PC-3 (cell line): ENCODE data around the gene ODAD2. TPM values are rescaled to one million over a fixed set of nuclear protein-coding genes. Genes with fewer than 3 reads are reported as not detected.
A peak's percentile ranks its signal among the peaks of the same experiment; 100 is the strongest.
"Not testable (repeated sequence)": the region's sequence is repeated elsewhere in the genome, so short reads cannot be mapped to it uniquely, and the experiment has no call there.

Experiments
- ATAC-seq: fragments of 200-7000 bp; cut with Tn5 transposase; 2 replicates; pipeline ENCODE4 v1.9.1; 2020; ENCODE audit warnings: mild to moderate bottlenecking, moderate library complexity
- BruUV-seq: library from RNA; stranded (reverse); fragments of 400-500 nt; replicated peaks from 2 replicates; lab custom pipeline; 2021; lab: Mats Ljungman, UMichigan
- CTCF ChIA-PET: fragments of 300-600 bp; sonication (Branson Sonifier 250); formaldehyde crosslinking; loops from one replicate; lab custom pipeline; 2022; ENCODE audit warnings: antibody characterized with exemption; lab: Charles Lee
- POLR2A ChIA-PET: fragments of 300-600 bp; sonication (Branson Sonifier 250); formaldehyde crosslinking; loops from one replicate; lab custom pipeline; 2022; ENCODE audit warnings: antibody characterized with exemption; ENCODE audit not compliant: unreplicated experiment; lab: Charles Lee
- DNase-seq: peaks from one replicate; pipeline ENCODE4 v3.0.0-alpha.2; 2015
- H2AFZ ChIP-seq: fragments of 300-600 bp; sonication (generic); 2 replicates; pipeline ENCODE4 v1.6.0; 2016; ENCODE audit warnings: antibody characterized with exemption, low read length
- H3F3A ChIP-seq: fragments of 300-600 bp; sonication (generic); one replicate; pipeline ENCODE4 v1.6.0; 2017; ENCODE audit warnings: antibody characterized with exemption, low read length, control low read depth, mild to moderate bottlenecking; ENCODE audit not compliant: unreplicated experiment
- H3K27ac ChIP-seq: fragments of 300-600 bp; sonication (generic); 2 replicates; pipeline ENCODE4 v1.5.1; 2016; ENCODE audit warnings: mild to moderate bottlenecking, low read length
- H3K27me3 ChIP-seq: fragments of 300-600 bp; sonication (generic); 2 replicates; pipeline ENCODE4 v1.6.1; 2016; ENCODE audit warnings: low read length, mixed read lengths
- H3K36me3 ChIP-seq: fragments of 300-600 bp; sonication (generic); 2 replicates; pipeline ENCODE4 v1.6.1; 2016; ENCODE audit warnings: low read depth, mixed run types, low read length, mixed read lengths
- H3K4me1 ChIP-seq: fragments of 300-600 bp; sonication (generic); 2 replicates; pipeline ENCODE4 v1.5.1; 2016; ENCODE audit warnings: low read length; ENCODE audit not compliant: insufficient read depth
- H3K4me2 ChIP-seq: fragments of 300-600 bp; sonication (generic); 2 replicates; pipeline ENCODE4 v1.6.0; 2016; ENCODE audit warnings: low read length
- H3K4me3 ChIP-seq: fragments of 300-600 bp; sonication (generic); 2 replicates; pipeline ENCODE4 v1.5.1; 2016; ENCODE audit warnings: mild to moderate bottlenecking, low read length, mixed read lengths
- H3K79me2 ChIP-seq: fragments of 300-600 bp; sonication (generic); 2 replicates; pipeline ENCODE4 v1.6.1; 2017; ENCODE audit warnings: low read length, mixed read lengths
- H3K9ac ChIP-seq: fragments of 300-600 bp; sonication (generic); 2 replicates; pipeline ENCODE4 v1.6.0; 2016; ENCODE audit warnings: mild to moderate bottlenecking, low read length
- H3K9me2 ChIP-seq: fragments of 300-600 bp; sonication (generic); replicated peaks from 2 replicates; pipeline ENCODE4 v1.6.1; 2016; ENCODE audit warnings: mixed run types, low read length, mixed read lengths
- H3K9me3 ChIP-seq: fragments of 300-600 bp; sonication (generic); 2 replicates; pipeline ENCODE4 v1.6.1; 2016; ENCODE audit warnings: low read length, mixed read lengths
- H4K20me1 ChIP-seq: fragments of 300-600 bp; sonication (generic); 2 replicates; pipeline ENCODE4 v1.6.1; 2016; ENCODE audit warnings: low read length, mixed read lengths
- CTCF ChIP-seq: fragments of 300-600 bp; sonication (generic); conservative IDR thresholded peaks from 2 replicates; pipeline ENCODE4 v1.5.1; 2017; ENCODE audit warnings: antibody characterized with exemption, low read depth, mild to moderate bottlenecking, low read length
- EZH2 ChIP-seq: fragments of 300-600 bp; sonication (generic); IDR thresholded peaks from one replicate; pipeline ENCODE4 v1.6.1; 2017; ENCODE audit warnings: antibody characterized with exemption, mild to moderate bottlenecking, low read length; ENCODE audit not compliant: unreplicated experiment
- EZH2phosphoT487 ChIP-seq: fragments of 300-600 bp; sonication (generic); IDR thresholded peaks from 2 replicates; pipeline ENCODE4 v1.6.1; 2018; ENCODE audit warnings: mild to moderate bottlenecking, antibody characterized with exemption, low read length, borderline replicate concordance
- intact Hi-C: fragments of 100-400 bp; cut with micrococcal nuclease; formaldehyde crosslinking; loops from 2 replicates; pipeline ENCODE4 v1.9.0; 2023
- total RNA-seq: library from RNA; depleted of rRNA; stranded (reverse); fragments of >200 nt; gene quantifications from 2 replicates; pipeline ENCODE4 v1.2.3, GENCODE V29; 2014

Gene ODAD2
- total RNA-seq, 1 experiment from 2014 or later = 2.1 TPM

- Histone ChIP-seq H3K4me3 (no peak overlapping the region), H3K79me2 (no peaks in the 10 kb centered on the region), H3K9ac (no peak overlapping the region), H3K27ac (no peak overlapping the region), H3K4me1 (no peaks in the 10 kb centered on the region), H4K20me1 (no peaks in the 10 kb centered on the region), H3K9me3 (no peaks in the 10 kb centered on the region), H3K36me3 (no peaks in the 10 kb centered on the region), H3K27me3 (no peaks in the 10 kb centered on the region), H3K9me2 (no peaks in the 10 kb centered on the region), H3F3A (no peaks in the 10 kb centered on the region), H2AFZ (no peak overlapping the region), H3K4me2 (no peak overlapping the region)
- intact Hi-C loops = no loop called here
- ChIA-PET CTCF (no interaction called here), POLR2A (no interaction called here)
- BruUV-seq = no TSS peak
- no peak for TF ChIP-seq EZH2phosphoT487
- TF ChIP-seq CTCF = no peak
- TF ChIP-seq EZH2 = no peak
- ATAC-seq = no peak
- DNase-seq = no peak
These were observed 87.3 kb downstream of the ODAD2 start for GRCh38 chr10:27911539-27911938.

- Histone ChIP-seq H3K9ac (no peak overlapping the region), H4K20me1 (no peaks in the 10 kb centered on the region), H3K79me2 (no peaks in the 10 kb centered on the region), H3K9me2 (no peaks in the 10 kb centered on the region), H3K4me3 (no peak overlapping the region), H2AFZ (no peak overlapping the region), H3F3A (no peaks in the 10 kb centered on the region), H3K4me2 (no peak overlapping the region), H3K27me3 (no peaks in the 10 kb centered on the region), H3K4me1 (no peaks in the 10 kb centered on the region), H3K9me3 (no peaks in the 10 kb centered on the region), H3K36me3 (no peaks in the 10 kb centered on the region), H3K27ac (no peak overlapping the region)
- POLR2A ChIA-PET = no interaction called here
- no peak for DNase-seq
- no peak for ATAC-seq
- intact Hi-C loops = no loop called here
- no peak for TF ChIP-seq EZH2
- TF ChIP-seq CTCF = no peak
- no peak for TF ChIP-seq EZH2phosphoT487
- CTCF ChIA-PET = no interaction called here
- BruUV-seq = no TSS peak
These were observed 87.9 kb downstream of the ODAD2 start for GRCh38 chr10:27911011-27911410.

- no peaks in the 10 kb centered on the region for H3K27me3 ChIP-seq
- H3K4me2 ChIP-seq = no peak overlapping the region
- no peak for DNase-seq
- no peak overlapping the region for H3K9ac ChIP-seq
- no peak overlapping the region for H2AFZ ChIP-seq
- BruUV-seq = no TSS peak
- H3K36me3 ChIP-seq = no peaks in the 10 kb centered on the region
- intact Hi-C loops = no loop called here
- no peak for TF ChIP-seq EZH2phosphoT487
- no peak for TF ChIP-seq EZH2
- TF ChIP-seq CTCF = no peak
- no peaks in the 10 kb centered on the region for H3K4me1 ChIP-seq
- H3K9me3 ChIP-seq = no peaks in the 10 kb centered on the region
- H3K79me2 ChIP-seq = no peaks in the 10 kb centered on the region
- H3K9me2 ChIP-seq = no peaks in the 10 kb centered on the region
- H3K27ac ChIP-seq = no peak overlapping the region
- H3K4me3 ChIP-seq = no peak overlapping the region
- POLR2A ChIA-PET = no interaction called here
- no peaks in the 10 kb centered on the region for H4K20me1 ChIP-seq
- CTCF ChIA-PET = no interaction called here
- no peak for ATAC-seq
- H3F3A ChIP-seq = no peaks in the 10 kb centered on the region
These were observed 90.6 kb downstream of the ODAD2 start for GRCh38 chr10:27908231-27908630.

GRCh38 chr10:27899485-27899884, 99.4 kb downstream of the ODAD2 start:
- peak; percentile 47 for DNase-seq
- peak overlapping the region; percentile 25 for H3K4me2 ChIP-seq
- H3K9ac ChIP-seq, H3F3A ChIP-seq, H3K4me3 ChIP-seq, H3K27me3 ChIP-seq, CTCF ChIA-PET, ATAC-seq, H3K79me2 ChIP-seq, H3K9me3 ChIP-seq, intact Hi-C loops, H4K20me1 ChIP-seq, H3K9me2 ChIP-seq, BruUV-seq, H3K27ac ChIP-seq, H3K36me3 ChIP-seq, POLR2A ChIA-PET: not testable (repeated sequence)
- peaks cover 14% of the 10 kb centered on the region for H3K4me1 ChIP-seq
- 0 out of 2 replicates have a peak overlapping the region, but pooled peaks have one; percentile 22 for H2AFZ ChIP-seq
